Thoracic aorta (tissue), 2 donors: ENCODE data around the gene UTS2. TPM values are rescaled to one million over a fixed set of nuclear protein-coding genes. Genes with fewer than 3 reads are reported as not detected.
A peak's percentile ranks its signal among the peaks of the same experiment; 100 is the strongest.

Experiments used
- ATAC-seq: fragments of 150-250 bp; one replicate; pipeline ENCODE4 v1.8.0; 2017; ENCODE audit warnings: low read depth; ENCODE audit not compliant: insufficient number of reproducible peaks, low FRiP score
- DNase-seq: peaks from one replicate; pipeline ENCODE4 v3.0.0-alpha.2; 2020; ENCODE audit warnings: low spot score
- H3K27ac ChIP-seq, 2 donors: fragments of 200-600 bp; sonication (generic); 1 replicate in 1 of 2; 2 replicates in 1 of 2; pipeline ENCODE4 v1.5.1; 2016; ENCODE audit warnings: mild to moderate bottlenecking in 2 of 2, moderate library complexity in 2 of 2
- H3K27me3 ChIP-seq: fragments of 200-600 bp; sonication (generic); replicated peaks from 2 replicates; pipeline ENCODE4 v1.6.0; 2016; ENCODE audit warnings: mild to moderate bottlenecking; ENCODE audit not compliant: insufficient read depth
- H3K36me3 ChIP-seq: fragments of 200-600 bp; sonication (generic); one replicate; pipeline ENCODE4 v1.5.1; 2016
- H3K4me1 ChIP-seq, 2 donors: fragments of 200-600 bp; sonication (generic); 1 replicate in 1 of 2; 2 replicates in 1 of 2; pipeline versions ENCODE4 v1.5.1 to v1.6.0; 2016; ENCODE audit warnings: low read depth in 2 of 2, mild to moderate bottlenecking in 1 of 2; ENCODE audit not compliant: control insufficient read depth in 1 of 2
- H3K4me3 ChIP-seq: fragments of 200-600 bp; sonication (generic); 2 replicates; pipeline ENCODE4 v1.5.1; 2016; ENCODE audit warnings: mild to moderate bottlenecking
- H3K9me3 ChIP-seq: fragments of 200-600 bp; sonication (generic); 2 replicates; pipeline ENCODE4 v1.5.1; 2016
- total RNA-seq, 2 donors: library from RNA; depleted of rRNA; stranded (reverse); fragments of >200 nt; gene quantifications; one replicate each; pipeline versions ENCODE4 v1.1.0 to v1.2.3, GENCODE V29; 2016
- TF ChIP-seq, protein P1 (sequence below): fragments of 200-600 bp; sonication (generic); IDR thresholded peaks from one replicate; pipeline ENCODE4 v1.5.1; 2019; ENCODE audit warnings: antibody characterized with exemption

Gene UTS2
- total RNA-seq, 2 donors from 2014 or later = not detected

DNA sequence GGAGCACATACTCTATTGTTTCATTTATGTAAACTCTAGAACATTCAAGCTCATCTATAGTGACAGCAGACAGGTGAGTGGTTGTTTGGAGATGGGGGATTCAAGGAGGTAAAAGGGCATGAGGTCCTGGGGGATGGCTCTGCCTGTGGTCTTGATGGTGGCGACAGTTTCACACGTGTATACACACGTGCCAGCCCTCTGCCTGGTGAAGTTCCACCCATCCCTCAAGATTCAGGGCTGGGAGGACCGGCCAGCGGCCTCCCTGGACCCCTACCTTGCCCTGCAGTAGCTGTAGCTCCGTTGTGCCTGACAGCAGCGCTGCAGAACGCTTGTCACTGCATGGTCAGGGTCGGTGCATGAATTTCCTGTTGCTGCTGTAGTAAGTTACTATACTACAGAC lies 38.9 kb upstream of the UTS2 start:
- no peak for ATAC-seq
- TF ChIP-seq, protein P1, sequence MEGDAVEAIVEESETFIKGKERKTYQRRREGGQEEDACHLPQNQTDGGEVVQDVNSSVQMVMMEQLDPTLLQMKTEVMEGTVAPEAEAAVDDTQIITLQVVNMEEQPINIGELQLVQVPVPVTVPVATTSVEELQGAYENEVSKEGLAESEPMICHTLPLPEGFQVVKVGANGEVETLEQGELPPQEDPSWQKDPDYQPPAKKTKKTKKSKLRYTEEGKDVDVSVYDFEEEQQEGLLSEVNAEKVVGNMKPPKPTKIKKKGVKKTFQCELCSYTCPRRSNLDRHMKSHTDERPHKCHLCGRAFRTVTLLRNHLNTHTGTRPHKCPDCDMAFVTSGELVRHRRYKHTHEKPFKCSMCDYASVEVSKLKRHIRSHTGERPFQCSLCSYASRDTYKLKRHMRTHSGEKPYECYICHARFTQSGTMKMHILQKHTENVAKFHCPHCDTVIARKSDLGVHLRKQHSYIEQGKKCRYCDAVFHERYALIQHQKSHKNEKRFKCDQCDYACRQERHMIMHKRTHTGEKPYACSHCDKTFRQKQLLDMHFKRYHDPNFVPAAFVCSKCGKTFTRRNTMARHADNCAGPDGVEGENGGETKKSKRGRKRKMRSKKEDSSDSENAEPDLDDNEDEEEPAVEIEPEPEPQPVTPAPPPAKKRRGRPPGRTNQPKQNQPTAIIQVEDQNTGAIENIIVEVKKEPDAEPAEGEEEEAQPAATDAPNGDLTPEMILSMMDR = no peak

DNA sequence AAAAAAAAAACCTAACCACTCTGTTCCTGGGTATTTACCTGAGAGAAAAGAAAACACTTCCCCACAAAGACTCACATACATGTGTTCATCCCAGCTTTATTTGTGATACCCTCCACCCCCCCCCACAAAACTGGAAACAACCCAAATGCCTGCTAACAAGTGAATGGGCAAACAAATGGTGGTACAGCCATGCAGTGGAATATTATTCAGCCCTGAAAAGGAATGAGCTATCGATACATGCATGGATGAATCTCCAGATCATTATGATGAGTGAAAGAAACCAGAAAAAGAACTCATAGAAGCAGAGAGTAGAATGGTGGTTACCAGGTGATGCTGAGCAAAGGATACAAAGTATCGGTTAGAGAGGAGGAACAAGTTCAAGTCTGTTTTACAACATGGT lies 38.0 kb upstream of the UTS2 start:
- no peak overlapping the region for H3K4me3 ChIP-seq
- TF ChIP-seq, protein P1 = no peak
- no peaks in the 10 kb centered on the region for H3K9me3 ChIP-seq

More for the DNA sequence above, 38.9 kb upstream of the UTS2 start:
- no peaks in the 10 kb centered on the region for H3K27me3 ChIP-seq
- H3K36me3 ChIP-seq = no peaks in the 10 kb centered on the region
- DNase-seq = no peak
- H3K4me1 ChIP-seq = peaks cover 6 to 16% of the 10 kb centered on the region in 2 donors
- no peak overlapping the region for H3K4me3 ChIP-seq
- no peak overlapping the region for H3K27ac ChIP-seq
- no peaks in the 10 kb centered on the region for H3K9me3 ChIP-seq

DNA sequence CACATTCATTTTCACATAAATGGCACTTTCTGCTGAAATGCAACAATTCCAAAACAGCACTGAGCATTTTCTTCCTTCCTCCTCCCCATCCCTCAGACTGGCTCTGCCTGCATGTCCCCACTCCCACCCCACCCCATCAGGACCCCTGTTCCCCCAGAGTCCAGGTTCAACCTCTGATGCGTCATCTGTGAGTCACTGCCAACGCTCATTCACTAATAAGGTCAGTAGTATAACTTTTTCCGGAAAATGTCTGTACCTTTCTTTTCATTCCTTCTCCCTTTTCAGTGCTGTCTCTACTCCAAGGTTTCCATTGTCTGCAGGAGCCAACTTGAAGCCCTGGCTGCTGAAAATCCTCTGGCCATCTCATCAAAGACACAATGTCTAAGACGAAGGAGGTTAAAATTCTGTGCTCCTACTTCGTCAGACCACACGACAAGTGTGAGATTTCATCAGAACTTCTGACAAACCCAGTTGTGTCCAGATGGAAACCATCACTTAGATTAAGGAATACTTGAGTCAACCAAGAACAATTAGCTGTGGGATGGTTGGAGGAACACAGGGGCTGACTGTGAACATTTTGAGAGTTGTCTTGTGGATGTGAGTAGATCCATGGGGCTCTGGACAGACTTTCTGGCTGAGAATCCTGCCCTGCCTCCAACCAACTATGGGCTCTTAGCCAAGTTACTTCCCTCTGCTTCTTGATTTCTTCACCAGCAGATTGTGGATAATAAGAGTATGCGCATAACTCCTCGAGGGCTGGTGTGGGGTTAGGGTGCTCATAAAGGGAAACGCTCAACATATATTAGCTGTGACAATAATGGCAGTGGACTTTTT lies 35.6 kb upstream of the UTS2 start:
- no peaks in the 10 kb centered on the region for H3K9me3 ChIP-seq
- H3K27me3 ChIP-seq = no peaks in the 10 kb centered on the region
- peaks cover 0 to 13% of the 10 kb centered on the region in 2 donors for H3K4me1 ChIP-seq
- ATAC-seq (no peak), DNase-seq (no peak)
- TF ChIP-seq, protein P1 = no peak
- H3K4me3 ChIP-seq = no peak overlapping the region
- H3K36me3 ChIP-seq = no peaks in the 10 kb centered on the region
- no peak overlapping the region for H3K27ac ChIP-seq

More for the DNA sequence above, 38.0 kb upstream of the UTS2 start:
- Histone ChIP-seq H3K27ac (no peak overlapping the region), H3K36me3 (no peaks in the 10 kb centered on the region), H3K4me1 (peaks cover 6 to 25% of the 10 kb centered on the region in 2 donors), H3K27me3 (no peaks in the 10 kb centered on the region)
- ATAC-seq (no peak), DNase-seq (no peak)

DNA sequence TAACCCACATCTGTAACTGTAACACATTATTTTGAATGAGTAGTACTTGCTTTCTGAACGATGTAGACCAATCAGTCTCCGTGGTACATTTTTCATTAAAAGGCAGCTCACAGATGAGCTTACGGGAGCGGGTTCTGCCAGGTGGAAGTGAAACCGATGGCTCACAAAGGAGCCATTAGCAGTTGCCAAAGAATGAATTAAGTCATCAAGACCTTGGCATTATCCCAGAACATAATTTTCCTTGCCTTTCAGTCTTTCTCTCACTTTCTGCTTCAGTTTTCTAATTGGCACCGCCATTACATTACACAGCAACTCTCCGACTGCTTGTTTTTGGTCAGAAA lies 33.5 kb upstream of the UTS2 start:
- DNase-seq = no peak
- Histone ChIP-seq H3K27ac (no peak overlapping the region), H3K27me3 (no peaks in the 10 kb centered on the region), H3K9me3 (no peaks in the 10 kb centered on the region), H3K4me3 (peak overlapping the region; percentile 59), H3K4me1 (peaks cover 0 to 9% of the 10 kb centered on the region in 2 donors), H3K36me3 (no peaks in the 10 kb centered on the region)
- no peak for ATAC-seq
- TF ChIP-seq, protein P1 = no peak

DNA sequence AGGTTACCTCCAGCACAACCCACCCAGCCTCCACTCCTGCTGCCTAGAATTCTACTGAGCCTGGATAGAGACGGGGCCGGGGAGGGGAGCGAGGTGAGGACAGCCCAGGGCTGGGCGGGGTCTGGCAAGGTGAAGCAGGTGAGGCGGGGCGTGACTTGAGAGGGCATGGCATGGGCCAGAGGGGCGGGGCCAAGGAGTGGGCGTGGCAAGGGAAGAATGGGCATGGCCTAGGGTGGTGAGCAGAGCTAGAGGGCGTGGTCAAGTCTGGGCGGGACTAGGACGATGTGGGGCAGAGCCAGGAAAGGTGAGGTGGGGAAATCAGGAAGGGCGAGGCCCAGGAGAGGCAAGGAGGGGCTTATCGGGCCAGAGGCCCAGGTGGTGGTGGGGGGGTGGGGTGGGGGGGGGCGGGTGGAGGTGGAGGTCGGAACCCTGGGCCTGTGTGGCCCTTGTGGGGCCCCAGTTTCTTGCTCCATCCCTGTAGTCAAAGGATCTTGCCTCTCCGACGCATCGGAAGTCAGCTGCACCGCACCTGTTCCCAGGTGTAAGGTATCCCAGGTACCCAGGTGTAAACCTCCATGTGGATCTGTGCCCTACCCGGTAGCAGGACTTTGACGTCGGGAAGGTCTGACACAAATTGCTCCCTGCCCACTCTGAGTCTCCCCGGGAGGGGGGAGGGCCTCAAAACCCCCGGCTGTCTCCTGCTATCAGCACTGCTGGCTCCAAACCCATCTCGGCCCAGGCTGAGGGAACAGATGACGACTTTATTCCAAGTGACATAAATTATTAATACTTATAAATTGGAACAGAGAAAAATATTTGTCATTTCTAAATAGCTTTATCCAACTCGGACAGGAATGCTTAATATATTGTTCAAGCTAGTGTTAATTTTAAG lies 32.9 kb upstream of the UTS2 start:
- H3K27me3 ChIP-seq = no peaks in the 10 kb centered on the region
- no peaks in the 10 kb centered on the region for H3K36me3 ChIP-seq
- H3K9me3 ChIP-seq = no peaks in the 10 kb centered on the region
- no peak overlapping the region for H3K27ac ChIP-seq
- peak overlapping the region; percentile 59 for H3K4me3 ChIP-seq
- H3K4me1 ChIP-seq = peaks cover 0 to 9% of the 10 kb centered on the region in 2 donors
- ATAC-seq (no peak), DNase-seq (no peak)
- TF ChIP-seq, protein P1 = no peak
